HAP-1 (cell line): ENCODE results near the gene RAD18.

ENCODE experiments used
- DNase-seq, 2 experiments: peaks; one replicate each; pipeline ENCODE4 v3.0.0-alpha.2; 2016 to 2020; ENCODE audit warnings: low spot score in 2 of 2
- H3K27me3 ChIP-seq: fragments of 250-450 bp; sonication (Bioruptor Pico); 2 replicates; pipeline ENCODE4 v1.5.1; 2020; ENCODE audit warnings: low read depth, mild to moderate bottlenecking, moderate library complexity
- H3K36me3 ChIP-seq: fragments of 250-450 bp; sonication (Bioruptor Pico); replicated peaks from 2 replicates; pipeline ENCODE4 v1.5.1; 2020; ENCODE audit warnings: mild to moderate bottlenecking
- H3K4me1 ChIP-seq: fragments of 250-450 bp; sonication (Bioruptor Pico); 2 replicates; pipeline ENCODE4 v1.5.1; 2020; ENCODE audit warnings: mild to moderate bottlenecking
- H3K4me3 ChIP-seq: fragments of 250-450 bp; sonication (Bioruptor Pico); 2 replicates; pipeline ENCODE4 v1.5.1; 2020; ENCODE audit warnings: mild to moderate bottlenecking, moderate library complexity
- H3K9me3 ChIP-seq: fragments of 250-450 bp; sonication (Bioruptor Pico); 2 replicates; pipeline ENCODE4 v1.5.1; 2020; ENCODE audit warnings: mild to moderate bottlenecking, moderate library complexity
- in situ Hi-C: fragments of 300-500 bp; cut with MboI; formaldehyde crosslinking; loops from 3 replicates; pipeline ENCODE4 v1.14.3; 2020; ENCODE audit warnings: low sequenced_read_pairs, inconsistent platforms, mixed read lengths

RAD18 gene

DNA sequence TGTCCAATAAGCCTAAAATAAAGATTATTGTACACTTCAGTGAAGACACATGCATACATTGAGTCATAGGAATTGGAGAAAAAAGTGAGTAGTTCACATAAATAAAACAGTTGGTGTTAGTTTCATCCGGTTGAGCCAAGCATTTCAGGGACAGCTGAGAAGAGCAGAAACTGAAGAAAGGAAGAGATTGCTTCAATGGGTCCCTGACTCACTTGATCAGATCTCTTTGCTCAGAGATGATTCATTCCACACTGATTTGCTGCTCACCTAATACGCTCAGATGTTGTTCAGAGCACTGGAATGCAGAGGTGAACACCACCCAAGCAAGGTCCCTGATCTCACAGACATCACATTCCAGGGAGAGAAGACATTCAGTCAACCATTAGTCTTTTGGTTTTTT lies 93.7 kb downstream of the RAD18 start:
- H3K27me3 ChIP-seq: no peaks in the 10 kb centered on the region
- DNase-seq: no peak
- H3K9me3 ChIP-seq: no peaks in the 10 kb centered on the region
- H3K4me1 ChIP-seq: peaks cover 17% of the 10 kb centered on the region
- H3K4me3 ChIP-seq: no peak overlapping the region
- H3K36me3 ChIP-seq: no peaks in the 10 kb centered on the region
- in situ Hi-C loops: no loop called here

GRCh38 chr3:8868996-8869395 lies 94.3 kb downstream of the RAD18 start:
- Histone ChIP-seq H3K36me3 (no peaks in the 10 kb centered on the region), H3K27me3 (no peaks in the 10 kb centered on the region), H3K4me1 (peaks cover 17% of the 10 kb centered on the region), H3K9me3 (no peaks in the 10 kb centered on the region), H3K4me3 (no peak overlapping the region)
- DNase-seq: peak in 1 of 2 experiments; percentile 41
- in situ Hi-C loops: no loop called here

DNA sequence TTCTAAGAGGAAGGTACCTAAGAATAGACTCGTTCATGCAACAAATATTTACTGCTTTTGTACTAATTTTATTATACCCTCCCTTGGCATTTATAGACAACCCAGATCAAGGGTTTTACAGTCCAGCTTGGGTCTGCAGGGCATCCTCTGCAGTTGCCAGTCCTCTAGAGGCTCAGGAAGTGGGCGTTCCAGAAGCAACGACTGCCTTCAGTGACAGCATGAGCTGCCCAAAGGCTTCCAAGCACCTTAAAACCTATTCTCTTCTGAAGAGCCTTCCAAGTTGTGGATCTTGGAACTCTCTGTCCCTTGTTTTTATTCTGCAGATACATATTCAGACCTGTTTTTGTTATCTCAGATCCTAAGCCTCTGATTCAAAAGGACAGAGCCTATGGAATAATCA lies 95.6 kb downstream of the RAD18 start:
- no peaks in the 10 kb centered on the region for H3K9me3 ChIP-seq
- H3K4me3 ChIP-seq: no peak overlapping the region
- in situ Hi-C loops: no loop called here
- peaks cover 17% of the 10 kb centered on the region for H3K4me1 ChIP-seq
- peak; percentile 64 to 82 for DNase-seq
- no peaks in the 10 kb centered on the region for H3K36me3 ChIP-seq
- H3K27me3 ChIP-seq: no peaks in the 10 kb centered on the region

GRCh38 chr3:8865697-8866096 lies 97.6 kb downstream of the RAD18 start:
- H3K4me3 ChIP-seq: no peak overlapping the region
- no peak for DNase-seq
- no peaks in the 10 kb centered on the region for H3K9me3 ChIP-seq
- peaks cover 17% of the 10 kb centered on the region for H3K4me1 ChIP-seq
- in situ Hi-C loops: no loop called here
- no peaks in the 10 kb centered on the region for H3K36me3 ChIP-seq
- H3K27me3 ChIP-seq: no peaks in the 10 kb centered on the region

- no peaks in the 10 kb centered on the region for H3K36me3 ChIP-seq
- no peaks in the 10 kb centered on the region for H3K9me3 ChIP-seq
- H3K27me3 ChIP-seq: no peaks in the 10 kb centered on the region
- no peak for DNase-seq
- in situ Hi-C loops: no loop called here
- peaks cover 17% of the 10 kb centered on the region for H3K4me1 ChIP-seq
- no peak overlapping the region for H3K4me3 ChIP-seq
Observed at GRCh38 chr3:8864402-8865350, 98.6 kb downstream of the RAD18 start.

GRCh38 chr3:8863891-8864290 lies 99.4 kb downstream of the RAD18 start:
- no peak overlapping the region for H3K4me3 ChIP-seq
- no peaks in the 10 kb centered on the region for H3K27me3 ChIP-seq
- DNase-seq: no peak
- H3K4me1 ChIP-seq: peaks cover 17% of the 10 kb centered on the region
- H3K36me3 ChIP-seq: no peaks in the 10 kb centered on the region
- in situ Hi-C loops: no loop called here
- no peaks in the 10 kb centered on the region for H3K9me3 ChIP-seq

GRCh38 chr3:8857720-8858367 lies 105.4 kb downstream of the RAD18 start:
- Histone ChIP-seq H3K27me3 (no peaks in the 10 kb centered on the region), H3K4me3 (no peak overlapping the region), H3K36me3 (no peaks in the 10 kb centered on the region), H3K9me3 (no peaks in the 10 kb centered on the region), H3K4me1 (no peaks in the 10 kb centered on the region)
- in situ Hi-C loops: no loop called here
- DNase-seq: no peak

GRCh38 chr3:8856721-8857120 lies 106.6 kb downstream of the RAD18 start:
- no peaks in the 10 kb centered on the region for H3K36me3 ChIP-seq
- H3K9me3 ChIP-seq: no peaks in the 10 kb centered on the region
- H3K4me3 ChIP-seq: no peak overlapping the region
- DNase-seq: no peak
- in situ Hi-C loops: no loop called here
- no peaks in the 10 kb centered on the region for H3K4me1 ChIP-seq
- H3K27me3 ChIP-seq: no peaks in the 10 kb centered on the region

DNA sequence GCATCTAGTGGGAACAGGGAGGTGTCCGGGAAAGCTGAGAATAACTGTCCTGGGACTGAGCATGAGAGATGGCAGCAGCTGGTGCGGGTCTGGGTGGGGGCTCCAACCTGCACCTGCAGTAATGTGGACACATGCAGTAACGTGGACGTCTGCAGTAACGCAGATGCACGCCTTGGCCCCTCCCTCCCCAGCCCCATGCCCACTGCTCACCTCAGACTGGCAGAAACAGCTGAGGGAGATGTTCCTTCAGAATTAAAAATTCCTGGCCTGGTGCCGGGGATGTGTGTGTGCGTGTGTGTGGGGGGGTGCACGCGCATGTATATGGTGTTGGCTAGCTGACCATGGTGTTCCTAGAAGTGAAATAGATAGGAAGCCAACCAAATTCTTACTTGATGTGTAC lies 107.2 kb downstream of the RAD18 start:
- Histone ChIP-seq H3K9me3 (no peaks in the 10 kb centered on the region), H3K4me1 (no peaks in the 10 kb centered on the region), H3K27me3 (no peaks in the 10 kb centered on the region), H3K36me3 (no peaks in the 10 kb centered on the region), H3K4me3 (no peak overlapping the region)
- in situ Hi-C loops: no loop called here
- DNase-seq: no peak

DNA sequence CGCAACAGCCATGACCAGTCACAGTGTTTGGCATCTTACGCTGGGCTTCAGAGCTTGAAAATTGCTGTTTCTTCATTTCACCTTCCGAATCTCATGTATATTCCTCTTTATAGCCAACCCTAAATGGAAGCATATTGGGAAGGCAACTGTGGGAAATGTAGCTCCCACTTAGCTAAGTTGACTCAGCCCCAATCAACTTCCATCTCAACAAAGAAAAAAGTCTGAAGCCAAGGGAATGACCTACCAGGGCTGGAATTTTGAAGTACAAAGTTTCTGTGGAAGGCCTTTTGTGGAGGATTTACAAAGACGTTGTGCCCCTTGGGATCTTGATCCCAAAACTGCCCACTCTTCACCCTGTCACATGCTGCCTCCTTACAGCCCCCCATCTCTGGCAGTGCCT lies 108.6 kb downstream of the RAD18 start:
- Histone ChIP-seq H3K9me3 (no peaks in the 10 kb centered on the region), H3K4me3 (no peak overlapping the region), H3K4me1 (no peaks in the 10 kb centered on the region), H3K36me3 (no peaks in the 10 kb centered on the region), H3K27me3 (no peaks in the 10 kb centered on the region)
- DNase-seq: no peak
- in situ Hi-C loops: no loop called here

DNA sequence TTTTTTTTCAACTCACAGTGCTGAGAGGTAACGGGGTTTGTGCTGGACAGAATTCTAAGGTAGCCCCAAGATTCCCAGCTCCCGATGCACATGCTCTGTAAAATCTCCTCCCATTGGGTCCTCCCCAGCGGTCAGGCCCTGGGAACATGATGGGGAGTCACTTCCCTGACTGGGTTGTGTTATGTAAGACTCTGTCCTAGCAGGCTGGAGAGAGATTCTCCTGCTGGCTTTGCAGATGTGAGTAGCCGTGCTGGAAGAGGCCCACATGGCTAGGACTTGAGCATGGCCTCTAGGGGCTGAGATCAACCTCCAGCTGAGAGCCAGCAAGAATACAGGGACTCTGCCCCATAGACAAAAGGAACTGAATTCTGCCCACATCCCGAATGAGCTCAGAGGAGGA lies 110.2 kb downstream of the RAD18 start:
- no peaks in the 10 kb centered on the region for H3K27me3 ChIP-seq
- DNase-seq: no peak
- in situ Hi-C loops: no loop called here
- no peaks in the 10 kb centered on the region for H3K9me3 ChIP-seq
- no peaks in the 10 kb centered on the region for H3K4me1 ChIP-seq
- no peaks in the 10 kb centered on the region for H3K36me3 ChIP-seq
- no peak overlapping the region for H3K4me3 ChIP-seq

DNA sequence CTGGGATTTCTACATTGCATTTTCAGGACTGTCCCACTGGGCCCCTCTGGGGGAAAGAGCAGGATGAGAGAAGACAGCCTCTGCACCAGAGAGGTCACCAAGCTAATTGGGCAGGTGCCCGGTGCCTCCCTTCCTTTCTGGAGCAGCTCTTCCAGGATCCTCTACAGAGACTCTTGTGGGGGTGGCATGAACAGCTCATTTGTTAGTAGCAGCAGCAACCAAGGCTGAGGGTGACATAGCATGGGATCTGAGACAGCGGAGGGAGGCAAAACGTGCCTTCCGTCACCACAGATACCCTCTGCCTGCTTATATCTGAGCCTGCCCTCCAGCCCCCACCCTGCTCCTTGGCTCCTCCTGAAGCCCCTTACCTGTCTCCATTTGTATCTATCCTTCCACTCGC lies 110.8 kb downstream of the RAD18 start:
- H3K9me3 ChIP-seq: no peaks in the 10 kb centered on the region
- no peak overlapping the region for H3K4me3 ChIP-seq
- no peaks in the 10 kb centered on the region for H3K4me1 ChIP-seq
- no peak for DNase-seq
- in situ Hi-C loops: no loop called here
- H3K27me3 ChIP-seq: no peaks in the 10 kb centered on the region
- H3K36me3 ChIP-seq: no peaks in the 10 kb centered on the region

DNA sequence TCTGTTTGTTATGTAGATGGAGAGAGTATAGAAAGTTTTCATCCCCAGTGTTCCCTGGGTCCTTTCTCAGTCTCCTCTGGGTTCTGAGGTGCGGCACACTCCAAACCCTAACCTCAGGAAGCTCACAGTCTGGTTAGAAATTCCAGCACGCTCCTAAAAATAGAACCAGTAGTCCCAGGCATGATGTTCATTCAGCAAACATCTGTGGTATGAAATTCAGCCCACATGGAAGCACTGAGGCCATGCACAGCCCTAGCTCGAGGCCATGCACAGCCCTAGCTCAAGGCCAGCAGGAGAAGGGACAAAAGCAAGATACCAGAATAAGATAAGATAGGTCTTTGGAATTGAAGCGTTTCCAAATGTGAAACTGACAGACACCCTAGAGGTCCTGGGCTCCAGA lies 111.6 kb downstream of the RAD18 start:
- in situ Hi-C loops: no loop called here
- DNase-seq: no peak
- Histone ChIP-seq H3K4me1 (no peaks in the 10 kb centered on the region), H3K4me3 (no peak overlapping the region), H3K36me3 (no peaks in the 10 kb centered on the region), H3K27me3 (no peaks in the 10 kb centered on the region), H3K9me3 (no peaks in the 10 kb centered on the region)

DNA sequence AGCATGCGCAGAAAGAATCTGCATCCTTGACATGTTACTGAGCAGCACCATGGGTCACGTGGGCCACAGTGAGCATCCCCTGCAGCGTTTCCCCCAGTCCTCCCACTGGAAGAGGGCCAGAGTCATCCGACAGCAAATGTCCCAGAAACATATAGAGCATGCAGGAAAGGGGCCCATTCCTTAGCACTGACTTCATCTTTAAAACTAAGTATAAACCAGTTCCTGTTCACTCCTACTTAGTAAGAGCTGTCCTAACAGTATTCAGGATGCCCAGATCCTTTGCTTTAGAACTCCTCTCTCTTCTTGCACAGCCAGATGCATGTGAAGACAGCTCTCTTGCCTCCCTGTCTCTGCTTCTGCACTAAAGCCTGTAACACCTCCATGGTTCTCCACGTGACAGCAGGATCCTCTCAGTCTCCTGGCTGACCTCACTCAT lies 114.6 kb downstream of the RAD18 start:
- in situ Hi-C loops: no loop called here
- H3K4me3 ChIP-seq: no peak overlapping the region
- no peaks in the 10 kb centered on the region for H3K27me3 ChIP-seq
- H3K9me3 ChIP-seq: no peaks in the 10 kb centered on the region
- no peaks in the 10 kb centered on the region for H3K36me3 ChIP-seq
- no peak for DNase-seq
- no peaks in the 10 kb centered on the region for H3K4me1 ChIP-seq
